Islet precursor cell (in vitro differentiated cells): ENCODE measurements around the gene CSGALNACT2.
A peak's percentile ranks its signal among the peaks of the same experiment; 100 is the strongest.

Experiments
- DNase-seq: peaks from one replicate; pipeline ENCODE4 v3.0.0-alpha.2; 2018

The CSGALNACT2 gene

DNA sequence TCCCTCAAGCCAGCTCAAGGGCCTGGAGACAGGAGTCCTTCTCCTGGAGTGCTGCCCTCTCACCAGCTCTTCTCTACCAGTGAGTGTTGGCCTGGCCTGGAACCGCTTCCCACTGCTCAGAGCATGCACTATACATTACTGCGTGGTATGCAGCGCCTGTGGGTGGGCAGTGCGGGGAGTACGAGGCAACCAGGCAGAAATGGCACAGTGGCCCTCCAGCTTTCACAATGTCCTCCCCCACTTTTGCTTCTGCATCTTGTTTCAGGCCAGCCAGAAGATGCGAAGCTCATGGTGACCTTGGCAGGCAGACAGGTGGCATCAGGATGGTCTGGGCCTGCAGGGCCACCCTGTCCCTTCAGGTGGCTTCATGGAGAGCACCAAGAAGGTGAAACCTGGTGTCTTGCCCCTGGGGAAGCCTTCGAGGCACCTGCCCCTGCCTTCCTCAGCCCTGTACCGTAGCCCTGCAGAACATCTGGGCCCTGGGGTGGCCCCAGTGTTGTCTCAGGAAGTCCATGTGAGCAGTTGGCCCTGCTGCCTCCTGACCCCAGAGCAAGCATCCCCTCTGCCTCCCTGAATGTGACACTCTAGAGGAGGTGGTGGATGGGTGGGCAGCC lies 92.8 kb downstream of the CSGALNACT2 start:
- peak; percentile 43 for DNase-seq

DNA sequence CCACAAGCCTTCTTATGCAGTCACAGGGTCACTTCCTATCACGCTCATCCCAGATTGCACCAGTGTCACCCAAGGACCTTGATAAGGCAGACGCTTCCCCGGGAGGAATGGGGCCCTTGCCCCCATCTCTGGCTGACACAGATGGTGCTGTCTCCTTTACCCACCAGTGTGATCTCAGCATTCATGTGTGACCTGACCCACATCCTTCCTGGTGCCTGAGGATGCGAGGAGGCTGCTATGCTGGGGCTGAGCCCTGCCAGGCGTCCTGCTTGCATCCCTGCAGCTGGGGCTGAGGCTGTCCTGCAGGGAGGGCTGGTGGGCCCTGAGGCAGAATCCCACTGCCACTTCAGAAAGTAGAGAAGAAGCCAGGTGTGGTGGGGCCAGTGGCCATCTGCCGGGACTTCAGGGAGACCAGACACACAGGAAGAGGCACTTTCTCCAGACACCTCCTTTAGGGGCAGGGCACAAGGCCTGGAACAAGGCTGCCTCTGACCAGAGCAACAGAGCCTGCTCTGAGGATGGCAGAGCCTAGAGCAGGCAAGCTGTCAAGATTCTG lies 93.4 kb downstream of the CSGALNACT2 start:
- DNase-seq = peak; percentile 56

DNA sequence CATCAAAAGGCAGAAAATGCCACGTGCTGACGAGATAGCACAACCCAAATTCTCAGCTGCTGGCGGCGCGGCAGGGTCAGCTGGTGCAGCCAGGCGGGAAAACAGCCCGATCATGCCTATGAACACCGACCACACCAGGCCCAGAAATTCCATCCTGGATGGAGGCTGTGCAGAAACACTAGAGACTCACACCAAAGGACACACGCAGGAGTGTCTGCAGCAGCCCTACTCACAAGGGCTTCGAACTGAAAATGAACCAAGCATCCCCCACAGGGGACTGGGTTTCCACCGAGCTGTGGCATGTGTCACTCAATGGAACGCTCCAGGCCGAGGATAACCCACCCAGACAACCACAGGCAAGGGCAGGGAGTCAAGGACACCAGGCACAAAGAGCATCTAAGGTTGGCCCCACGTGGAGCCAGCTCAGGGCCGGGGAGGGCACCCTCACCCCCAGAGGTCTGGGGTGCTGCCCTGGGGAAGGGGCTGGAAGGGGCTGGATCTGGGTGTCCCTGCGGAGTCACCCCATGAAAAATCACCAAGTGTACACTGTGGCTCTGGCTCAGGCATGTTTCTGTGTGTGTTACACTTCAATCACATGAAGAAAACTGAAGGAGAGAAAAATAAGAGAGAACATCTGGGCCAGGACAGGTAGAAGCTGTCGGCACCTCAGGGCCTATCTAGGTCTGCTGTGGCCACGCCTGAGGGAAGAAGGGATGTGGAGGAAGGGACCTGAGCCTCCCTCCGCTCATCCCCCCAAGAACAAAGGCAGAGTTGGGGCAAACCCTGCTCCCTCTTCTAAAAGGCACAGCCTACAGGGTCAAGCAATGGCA lies 95.6 kb downstream of the CSGALNACT2 start:
- peak; percentile 50 for DNase-seq

DNA sequence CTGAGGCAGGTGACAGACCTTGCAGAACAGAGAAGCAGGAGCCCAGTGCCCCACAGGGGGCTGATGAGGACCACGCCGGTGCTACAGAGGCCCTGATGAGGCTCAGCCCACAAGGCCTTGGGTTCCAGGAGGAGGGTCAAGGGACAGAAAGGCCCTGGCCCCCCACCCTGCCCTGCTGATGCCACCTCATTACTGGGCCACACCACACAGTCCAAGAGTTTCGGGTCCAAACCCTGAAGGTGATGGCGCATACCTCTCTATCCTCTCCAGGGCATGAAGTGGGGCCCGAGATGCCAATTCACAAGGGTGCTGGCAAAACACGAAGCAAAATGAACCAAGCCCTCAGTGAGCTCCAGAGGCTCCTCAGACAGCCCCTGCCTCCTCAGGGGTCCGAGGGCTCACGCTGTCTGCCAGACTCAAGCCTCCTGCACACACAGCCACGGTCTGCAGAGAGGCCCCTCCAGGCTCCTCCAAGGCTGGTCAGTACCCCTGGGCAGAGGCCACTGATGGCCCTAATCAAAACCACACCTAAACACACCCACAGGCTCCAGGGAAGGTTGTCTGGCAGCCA lies 96.3 kb downstream of the CSGALNACT2 start:
- DNase-seq = peak; percentile 42
